Measurements from ENCODE around the gene TRIM61. TPM values are rescaled to one million over a fixed set of nuclear protein-coding genes. Genes with fewer than 3 reads are reported as not detected.
A peak's percentile ranks its signal among the peaks of the same experiment; 100 is the strongest.
"Not testable (repeated sequence)": the region's sequence is repeated elsewhere in the genome, so short reads cannot be mapped to it uniquely, and the experiment has no call there.

The TRIM61 gene
- not detected in 2 replicates for polyA plus RNA-seq (2011; rRNA removed)
- polyA plus RNA-seq (2012; cell fraction: cytosol; rRNA removed) = not detected in 2 replicates
- polyA plus RNA-seq (2012; cell fraction: nucleus; rRNA removed) = not detected in 2 replicates
- not detected in 3 replicates for polyA plus RNA-seq (2017; fragmentation: RNase III; extraction: RNeasy Plus Mini Kit Qiagen cat#74134 plus additional on column Dnase treatment)
- polyA minus RNA-seq (2011; rRNA and poly(A)+ RNA removed) = not detected in 2 replicates

- WGBS (ENCODE audit: missing lambda C conversion rate) = 59% methylated on average over 18 of the region's 27 CpGs
- no peak within 1 kb of the TSS for H3K4me3 ChIP-seq
- ATAC-seq (no peak), DNase-seq (ENCODE audit: low read depth in 1 of 2, low spot score in 1 of 2) (no peak), FAIRE-seq (no peak)
- no peaks in the 10 kb centered on the region for H3K4me1 ChIP-seq
- TF ChIP-seq USF2 (IDR thresholded peaks at IDR 0.05) = no peak
- no peak for TF ChIP-seq ESRRA (IDR thresholded peaks at IDR 0.05; ENCODE audit: borderline replicate concordance, low read length)
- no peak for TF ChIP-seq FOXS1 (CRISPR knock-in tag; IDR thresholded peaks at IDR 0.05)
- TF ChIP-seq FOSL2 (IDR thresholded peaks at IDR 0.05) = no peak
- no peak for TF ChIP-seq FOSL2 (CRISPR knock-in tag; IDR thresholded peaks at IDR 0.05)
- no peak for TF ChIP-seq HDAC2 (IDR thresholded peaks at IDR 0.05)
- TF ChIP-seq MAFK (IDR thresholded peaks at IDR 0.05; ENCODE audit: partially characterized antibody) = no peak
- TF ChIP-seq ZC3H11A (IDR thresholded peaks at IDR 0.05) = no peak
- TF ChIP-seq RAD21 (conservative IDR thresholded peaks at IDR 0.05 in 1 of 2, IDR thresholded peaks at IDR 0.05 in 1 of 2) = no peak
- no peak for TF ChIP-seq CTCF (IDR thresholded peaks at IDR 0.05)
- no peak for TF ChIP-seq HOXA7 (CRISPR knock-in tag; IDR thresholded peaks at IDR 0.05)
- TF ChIP-seq MAZ (IDR thresholded peaks at IDR 0.05; ENCODE audit: borderline replicate concordance, low read depth, low read length) = no peak
- TF ChIP-seq CHD2 (IDR thresholded peaks at IDR 0.05; ENCODE audit: low read length, partially characterized antibody) = no peak
- TF ChIP-seq HOXB5 (CRISPR knock-in tag; IDR thresholded peaks at IDR 0.05) = no peak
- no peak for TF ChIP-seq ZNF302 (CRISPR knock-in tag; IDR thresholded peaks at IDR 0.05)
- no peak within 1 kb of the TSS for H3K4me2 ChIP-seq
- CTCF ChIA-PET = no interaction called here
- POLR2A ChIA-PET = interaction anchor here (0.6 kb wide), 1 partner anchor 194 kb away, joined by 4 read pairs; no protein-coding TSS in a partner anchor
- no peaks in the 10 kb centered on the region for H3K9me3 ChIP-seq
- H3K27ac ChIP-seq = no peak within 1 kb of the TSS
Measured at GRCh38 chr4:164977243-164978164, at the start of gene TRIM61. TSS of gene TRIM61 (minus strand) at chr4:164977657. CDS start at chr4:164970002, 7,655 bp downstream.

GRCh38 chr4:165025782-165026181 is 48.3 kb upstream of the TRIM61 start:
- CTCF ChIA-PET = interaction anchor here (0.6 kb wide), 1 partner anchor 10 kb away, joined by 4 read pairs; no protein-coding TSS in a partner anchor
- not testable (repeated sequence) for ATAC-seq

GRCh38 chr4:165019995-165020394 is 42.5 kb upstream of the TRIM61 start:
- POLR2A ChIA-PET; H3K4me1 ChIP-seq; DNase-seq (ENCODE audit: low read depth in 1 of 2, low spot score in 1 of 2); H3K27ac ChIP-seq; ATAC-seq; H3K4me3 ChIP-seq; H3K9me3 ChIP-seq; FAIRE-seq; CTCF ChIA-PET; H3K4me2 ChIP-seq: not testable (repeated sequence)
- no CpG with 5 or more reads among the region's 30 CpGs for WGBS (ENCODE audit: missing lambda C conversion rate)

More at GRCh38 chr4:165025782-165026181, 48.3 kb upstream of the TRIM61 start:
- H3K4me2 ChIP-seq; H3K27ac ChIP-seq; POLR2A ChIA-PET; H3K9me3 ChIP-seq; DNase-seq (ENCODE audit: low read depth in 1 of 2, low spot score in 1 of 2); H3K4me3 ChIP-seq; FAIRE-seq; H3K4me1 ChIP-seq: not testable (repeated sequence)
- WGBS (ENCODE audit: missing lambda C conversion rate) = 77% methylated on average over 8 of the region's 8 CpGs

GRCh38 chr4:165016971-165017370 is 39.5 kb upstream of the TRIM61 start:
- H3K4me1 ChIP-seq = no peaks in the 10 kb centered on the region
- ATAC-seq (peak; percentile 76 to 91), DNase-seq (ENCODE audit: low read depth in 1 of 2, low spot score in 1 of 2) (peak; percentile 1 to 16), FAIRE-seq (no peak)
- TF ChIP-seq JUNB (IDR thresholded peaks at IDR 0.05) = no peak
- no peak for TF ChIP-seq RNF2 (IDR thresholded peaks at IDR 0.05; ENCODE audit: borderline replicate concordance, low read depth)
- no peak for TF ChIP-seq HOXB13 (CRISPR knock-in tag; IDR thresholded peaks at IDR 0.05; ENCODE audit: low read depth)
- TF ChIP-seq NFE2L2 (conservative IDR thresholded peaks at IDR 0.05; ENCODE audit: low read length) = no peak
- TF ChIP-seq EHMT2 (IDR thresholded peaks at IDR 0.05; ENCODE audit: low read depth) = no peak
- TF ChIP-seq HMGXB4 (CRISPR knock-in tag; IDR thresholded peaks at IDR 0.05; ENCODE audit: borderline replicate concordance) = no peak
- TF ChIP-seq EP300 (IDR thresholded peaks at IDR 0.05) = no peak
- no peak for TF ChIP-seq HEYL (CRISPR knock-in tag; IDR thresholded peaks at IDR 0.05)
- TF ChIP-seq RAD21 (conservative IDR thresholded peaks at IDR 0.05 in 1 of 2, IDR thresholded peaks at IDR 0.05 in 1 of 2) = no peak
- no peak overlapping the region for H3K27ac ChIP-seq
- H3K9me3 ChIP-seq = no peaks in the 10 kb centered on the region
- WGBS (ENCODE audit: missing lambda C conversion rate) = 28% methylated on average over 5 of the region's 5 CpGs
- ChIA-PET CTCF (no interaction called here), POLR2A (no interaction called here)
- H3K4me2 ChIP-seq = no peak overlapping the region
- no peak overlapping the region for H3K4me3 ChIP-seq

Measured in A549 (cell line).